K562 (cell line): ENCODE results near the gene IL13RA1. TPM values are rescaled to one million over a fixed set of nuclear protein-coding genes. Genes with fewer than 3 reads are reported as not detected.

Experiments used
- ARNT ChIP-seq, 2 experiments: fragments of 450-650 bp; IDR thresholded peaks; 2 replicates each; pipeline ENCODE4 v1.6.1; 2016; ENCODE audit warnings: mild to moderate bottlenecking in 1 of 2
- CBX1 ChIP-seq: sonication (generic); IDR thresholded peaks from 2 replicates; pipeline ENCODE4 v1.6.1; 2016; ENCODE audit warnings: antibody characterized with exemption, low read depth, mild to moderate bottlenecking
- CREB1 ChIP-seq, 2 experiments: sonication (generic) in 1 of 2; formaldehyde crosslinking in 1 of 2; IDR thresholded peaks; 2 replicates each; pipeline versions ENCODE4 v1.6.1 to v1.8.0; 2012 to 2022; ENCODE audit warnings: inconsistent platforms in 1 of 2, mild to moderate bottlenecking in 1 of 2, missing genetic modification reagents in 1 of 2, moderate library complexity in 1 of 2
- GMEB1 ChIP-seq: fragments of 250-450 bp; sonication (Bioruptor Pico); IDR thresholded peaks from 2 replicates; pipeline ENCODE4 v1.4.0; 2020; ENCODE audit warnings: mild to moderate bottlenecking
- HDAC1 ChIP-seq, 2 experiments: fragments of 450-650 bp; IDR thresholded peaks; 2 replicates each; pipeline ENCODE4 v1.6.1; 2016 to 2017; ENCODE audit warnings: inconsistent platforms in 1 of 2, mild to moderate bottlenecking in 1 of 2, moderate library complexity in 1 of 2
- KAT7 ChIP-seq: sonication (generic); formaldehyde crosslinking; IDR thresholded peaks from 2 replicates; pipeline ENCODE4 v1.8.0; 2022; ENCODE audit warnings: missing genetic modification reagents, mild to moderate bottlenecking, borderline replicate concordance
- KDM1A ChIP-seq, 2 experiments: fragments of 450-650 bp; IDR thresholded peaks; 2 replicates each; pipeline ENCODE4 v1.6.1; 2016; ENCODE audit warnings: mild to moderate bottlenecking in 2 of 2
- MNT ChIP-seq, 2 experiments: fragments of 450-650 bp; conservative IDR thresholded peaks; 2 replicates each; pipeline ENCODE4 v1.6.1; 2017; ENCODE audit warnings: mild to moderate bottlenecking in 2 of 2, moderate library complexity in 2 of 2
- MYC ChIP-seq, 2 experiments: fragments of 250-450 bp in 1 of 2; sonication (Bioruptor Pico) in 1 of 2; IDR thresholded peaks; 2 replicates each; pipeline versions ENCODE4 v1.5.1 to v1.6.1; 2012 to 2021; ENCODE audit warnings: low read depth in 2 of 2, borderline replicate concordance in 1 of 2, improper control_type of control experiment in 1 of 2, low read length in 1 of 2, mild to moderate bottlenecking in 1 of 2, moderate library complexity in 1 of 2
- PHF21A ChIP-seq: fragments of 450-650 bp; IDR thresholded peaks from 2 replicates; pipeline ENCODE4 v1.6.1; 2017; ENCODE audit warnings: low read depth, borderline replicate concordance
- POLR2A ChIP-seq: fragments of 450-650 bp; conservative IDR thresholded peaks from 2 replicates; pipeline ENCODE4 v1.6.1; 2016
- TBP ChIP-seq: optimal IDR thresholded peaks from 2 replicates; pipeline ENCODE3; 2011; ENCODE audit warnings: low read depth, low read length, improper control_type of control experiment
- YY1 ChIP-seq, 3 experiments: IDR thresholded peaks; 2 replicates each; pipeline ENCODE4 v1.6.1; 2011; ENCODE audit warnings: low read length in 2 of 3, mild to moderate bottlenecking in 2 of 3, moderate library complexity in 2 of 3, borderline replicate concordance in 1 of 3, control low read depth in 1 of 3, low read depth in 1 of 3; ENCODE audit not compliant: insufficient read depth in 3 of 3, insufficient replicate concordance in 2 of 3, control insufficient read depth in 1 of 3, insufficient read length in 1 of 3; ENCODE audit errors: extremely low read depth in 1 of 3
- ZNF197 ChIP-seq: fragments of 200-800 bp; sonication (Bioruptor generic); IDR thresholded peaks from 2 replicates; pipeline ENCODE4 v1.6.1; 2016; ENCODE audit warnings: low read depth, missing genetic modification characterization, missing compliant biosample characterization
- ZNF445 ChIP-seq: fragments of 250-450 bp; sonication (Bioruptor Pico); IDR thresholded peaks from 2 replicates; pipeline ENCODE4 v1.4.0; 2020; ENCODE audit warnings: low read depth, mild to moderate bottlenecking, moderate library complexity
- ZNF609 ChIP-seq: sonication (generic); formaldehyde crosslinking; IDR thresholded peaks from 2 replicates; pipeline ENCODE4 v1.8.1; 2023; ENCODE audit warnings: missing genetic modification reagents, mild to moderate bottlenecking, borderline replicate concordance
- polyA plus RNA-seq, 8 experiments: library from polyadenylated mRNA; depleted of rRNA in 4 of 8; stranded (reverse) in 5 of 8; unstranded in 3 of 8; fragments of >200 nt; fragmentation: Nextera tagmentation in 2 of 8; fragmentation: Illumina TruSeq in 1 of 8; extraction: Ambion mirVana in 2 of 8; extraction: Trizol in 1 of 8; gene quantifications; 2 replicates each; pipeline versions ENCODE4 v1.2.1 to v1.2.3, GENCODE V29; 2011 to 2014; ENCODE audit warnings: inconsistent platforms in 1 of 8, missing spikeins in 1 of 8
- total RNA-seq, 7 experiments: library from RNA; depleted of rRNA in 6 of 7; stranded (reverse); fragments of >200 nt in 6 of 7; fragmentation: Illumina TruSeq in 2 of 7; extraction: Trizol in 2 of 7; gene quantifications; 2 replicates each; pipeline versions ENCODE4 v1.2.1 to v1.2.3, GENCODE V29; 2011 to 2021; ENCODE audit warnings: low replicate concordance in 1 of 7

The IL13RA1 gene
- total and polyA plus RNA-seq, 9 of the 15 experiments (the other 6 are each of a cell fraction or from before 2014, with no cell fraction given), result 2.9 to 22.9 (median 12.2) TPM

- TF ChIP-seq GMEB1 (CRISPR knock-in tag) (peak; percentile 22; the same call in 1 of the 2 replicates), ZNF445 (CRISPR knock-in tag) (no peak), PHF21A (no peak), KDM1A (IDR thresholded peaks at IDR 0.05) (no peak), CBX1 (peak; percentile 26; the same call in 1 of the 2 replicates), KAT7 (CRISPR knock-in tag) (no peak), POLR2A (peak; percentile 39; the same call in 1 of the 2 replicates), MNT (conservative IDR thresholded peaks at IDR 0.05) (peak in 1 of 2 experiments; percentile 53; a peak in 1 of 4 replicates), ARNT (IDR thresholded peaks at IDR 0.05) (no peak), YY1 (IDR thresholded peaks at IDR 0.05; ENCODE audit: borderline replicate concordance in 1 of 3, control insufficient read depth in 1 of 3, extremely low read depth in 1 of 3, insufficient read depth in 3 of 3, insufficient read length in 1 of 3, insufficient replicate concordance in 2 of 3, low read depth in 1 of 3, low read length in 2 of 3) (peak in 2 of 3 experiments; percentile 68 to 80), MYC (IDR thresholded peaks at IDR 0.05; ENCODE audit: low read depth, low read length) (peak; percentile 43; the same call in 1 of the 2 replicates), MYC (CRISPR knock-in tag; IDR thresholded peaks at IDR 0.05; ENCODE audit: borderline replicate concordance, low read depth) (no peak), HDAC1 (IDR thresholded peaks at IDR 0.05) (peak in 1 of 2 experiments; percentile 18; a peak in 1 of 4 replicates), TBP (peak; percentile 8), CREB1 (IDR thresholded peaks at IDR 0.05) (no peak), CREB1 (CRISPR knock-in tag; IDR thresholded peaks at IDR 0.05) (no peak), ZNF609 (no peak), ZNF197 (CRISPR knock-in tag) (no peak)
Observed at GRCh38 chrX:118726887-118727685, at the start of gene IL13RA1 (continued).
